ENCODE measurements around the gene WBP2.

- TF ChIP-seq MYC (IDR thresholded peaks at IDR 0.05; ENCODE audit: low read depth, low read length) (no peak), CTCF (IDR thresholded peaks at IDR 0.05; ENCODE audit: low read depth, low read length) (no peak)
These were observed 27.1 kb downstream of the WBP2 start for GRCh38 chr17:75828076-75828400.

Data from NB4 (cell line).